SU-DHL-6 (cell line): ENCODE results near the gene CYBC1.

Experiments
- H2AFZ ChIP-seq: fragments of 200-600 bp; sonication (generic); 2 replicates; pipeline ENCODE4 v1.6.1; 2014; ENCODE audit warnings: low read depth, mild to moderate bottlenecking, moderate library complexity, mixed read lengths, antibody characterized with exemption, low read length; ENCODE audit not compliant: severe bottlenecking
- H3F3A ChIP-seq: fragments of 200-600 bp; shearing (Covaris generic); 2 replicates; pipeline ENCODE4 v1.6.0; 2016; ENCODE audit warnings: antibody characterized with exemption, mild to moderate bottlenecking; ENCODE audit not compliant: insufficient read depth
- H3K27ac ChIP-seq: fragments of 200-600 bp; sonication (generic); 2 replicates; pipeline ENCODE4 v1.5.1; 2016; ENCODE audit warnings: low read depth, mild to moderate bottlenecking, low read length, moderate library complexity, mixed read lengths
- H3K27me3 ChIP-seq: fragments of 200-600 bp; sonication (generic), shearing (Covaris generic); 2 replicates; pipeline ENCODE4 v1.6.0; 2014; ENCODE audit warnings: mild to moderate bottlenecking, low read length
- H3K36me3 ChIP-seq: fragments of 200-600 bp; sonication (generic); 2 replicates; pipeline ENCODE4 v1.6.1; 2014; ENCODE audit warnings: mild to moderate bottlenecking, low read length, mixed read lengths
- H3K4me2 ChIP-seq: fragments of 300-600, 200-600 bp; shearing (Covaris generic), sonication (generic); 2 replicates; pipeline ENCODE4 v1.6.0; 2014; ENCODE audit warnings: low read length, low read depth, mild to moderate bottlenecking; ENCODE audit not compliant: poor library complexity, severe bottlenecking
- H3K4me3 ChIP-seq: fragments of 200-600 bp; sonication (generic); 2 replicates; pipeline ENCODE4 v1.5.1; 2014; ENCODE audit warnings: antibody characterized with exemption, low read length, mild to moderate bottlenecking, mixed read lengths; ENCODE audit not compliant: insufficient read depth, poor library complexity, severe bottlenecking
- H3K79me2 ChIP-seq: fragments of 200-600 bp; sonication (generic); 2 replicates; pipeline ENCODE4 v1.6.1; 2014; ENCODE audit warnings: mild to moderate bottlenecking, low read length, moderate library complexity; ENCODE audit not compliant: insufficient read depth
- H3K9ac ChIP-seq: fragments of 200-600 bp; sonication (generic); 2 replicates; pipeline ENCODE4 v1.7.0; 2014; ENCODE audit warnings: mild to moderate bottlenecking, low read length
- H3K9me2 ChIP-seq: fragments of 200-600 bp; sonication (generic); replicated peaks from 2 replicates; pipeline ENCODE4 v1.6.1; 2014; ENCODE audit warnings: low read length; ENCODE audit not compliant: insufficient read depth
- H3K9me3 ChIP-seq: fragments of 200-600 bp; sonication (generic); 2 replicates; pipeline ENCODE4 v1.6.1; 2014; ENCODE audit warnings: low read length, mixed read lengths; ENCODE audit not compliant: insufficient read depth
- H4K20me1 ChIP-seq: fragments of 200-600 bp; sonication (generic); 2 replicates; pipeline ENCODE4 v1.6.1; 2014; ENCODE audit warnings: low read depth, mild to moderate bottlenecking, antibody characterized with exemption, low read length, moderate library complexity, mixed read lengths
- EZH2phosphoT487 ChIP-seq: fragments of 200-600 bp; sonication (generic), shearing (Covaris generic); conservative IDR thresholded peaks from 2 replicates; pipeline ENCODE4 v1.6.1; 2018; ENCODE audit warnings: mild to moderate bottlenecking, antibody characterized with exemption, low read length, moderate library complexity, mixed read lengths
- TF ChIP-seq, protein P1 (sequence below): fragments of 200-600 bp; sonication (generic); IDR thresholded peaks from one replicate; pipeline ENCODE4 v1.5.1; 2017; ENCODE audit warnings: antibody characterized with exemption, mild to moderate bottlenecking, low read length, moderate library complexity; ENCODE audit not compliant: insufficient read depth, poor library complexity, severe bottlenecking

Gene CYBC1

DNA sequence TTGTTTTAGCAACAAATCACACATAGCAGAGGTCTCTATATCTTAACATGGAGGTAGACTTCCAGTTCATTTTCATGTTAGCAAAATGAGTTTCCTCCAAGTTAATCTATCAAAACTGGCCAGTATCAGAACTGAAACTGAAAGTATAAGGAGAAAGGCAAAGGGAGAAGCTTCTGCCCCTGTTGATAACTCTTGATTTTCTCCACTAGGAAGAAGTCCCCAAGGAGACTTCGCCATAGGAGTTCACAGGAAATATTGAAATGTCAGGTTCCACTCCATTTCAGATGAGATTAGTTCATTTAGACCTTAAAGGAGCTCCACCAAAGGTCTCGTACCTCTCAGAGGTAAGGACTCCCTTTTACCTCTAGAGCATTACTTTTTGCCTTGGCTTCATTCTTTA is 31.0 kb downstream of the CYBC1 start:
- H3F3A ChIP-seq = no peaks in the 10 kb centered on the region
- no peak overlapping the region for H2AFZ ChIP-seq
- H3K79me2 ChIP-seq = no peaks in the 10 kb centered on the region
- peak overlapping the region; percentile 65 for H3K4me2 ChIP-seq
- H3K27ac ChIP-seq = no peak overlapping the region
- H3K9me2 ChIP-seq = no peaks in the 10 kb centered on the region
- no peaks in the 10 kb centered on the region for H4K20me1 ChIP-seq
- H3K27me3 ChIP-seq = no peaks in the 10 kb centered on the region
- no peak overlapping the region for H3K4me3 ChIP-seq
- no peaks in the 10 kb centered on the region for H3K9me3 ChIP-seq
- TF ChIP-seq, protein P1, sequence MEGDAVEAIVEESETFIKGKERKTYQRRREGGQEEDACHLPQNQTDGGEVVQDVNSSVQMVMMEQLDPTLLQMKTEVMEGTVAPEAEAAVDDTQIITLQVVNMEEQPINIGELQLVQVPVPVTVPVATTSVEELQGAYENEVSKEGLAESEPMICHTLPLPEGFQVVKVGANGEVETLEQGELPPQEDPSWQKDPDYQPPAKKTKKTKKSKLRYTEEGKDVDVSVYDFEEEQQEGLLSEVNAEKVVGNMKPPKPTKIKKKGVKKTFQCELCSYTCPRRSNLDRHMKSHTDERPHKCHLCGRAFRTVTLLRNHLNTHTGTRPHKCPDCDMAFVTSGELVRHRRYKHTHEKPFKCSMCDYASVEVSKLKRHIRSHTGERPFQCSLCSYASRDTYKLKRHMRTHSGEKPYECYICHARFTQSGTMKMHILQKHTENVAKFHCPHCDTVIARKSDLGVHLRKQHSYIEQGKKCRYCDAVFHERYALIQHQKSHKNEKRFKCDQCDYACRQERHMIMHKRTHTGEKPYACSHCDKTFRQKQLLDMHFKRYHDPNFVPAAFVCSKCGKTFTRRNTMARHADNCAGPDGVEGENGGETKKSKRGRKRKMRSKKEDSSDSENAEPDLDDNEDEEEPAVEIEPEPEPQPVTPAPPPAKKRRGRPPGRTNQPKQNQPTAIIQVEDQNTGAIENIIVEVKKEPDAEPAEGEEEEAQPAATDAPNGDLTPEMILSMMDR = no peak
- TF ChIP-seq EZH2phosphoT487 = no peak
- no peaks in the 10 kb centered on the region for H3K36me3 ChIP-seq
- peak overlapping the region; percentile 71 for H3K9ac ChIP-seq

DNA sequence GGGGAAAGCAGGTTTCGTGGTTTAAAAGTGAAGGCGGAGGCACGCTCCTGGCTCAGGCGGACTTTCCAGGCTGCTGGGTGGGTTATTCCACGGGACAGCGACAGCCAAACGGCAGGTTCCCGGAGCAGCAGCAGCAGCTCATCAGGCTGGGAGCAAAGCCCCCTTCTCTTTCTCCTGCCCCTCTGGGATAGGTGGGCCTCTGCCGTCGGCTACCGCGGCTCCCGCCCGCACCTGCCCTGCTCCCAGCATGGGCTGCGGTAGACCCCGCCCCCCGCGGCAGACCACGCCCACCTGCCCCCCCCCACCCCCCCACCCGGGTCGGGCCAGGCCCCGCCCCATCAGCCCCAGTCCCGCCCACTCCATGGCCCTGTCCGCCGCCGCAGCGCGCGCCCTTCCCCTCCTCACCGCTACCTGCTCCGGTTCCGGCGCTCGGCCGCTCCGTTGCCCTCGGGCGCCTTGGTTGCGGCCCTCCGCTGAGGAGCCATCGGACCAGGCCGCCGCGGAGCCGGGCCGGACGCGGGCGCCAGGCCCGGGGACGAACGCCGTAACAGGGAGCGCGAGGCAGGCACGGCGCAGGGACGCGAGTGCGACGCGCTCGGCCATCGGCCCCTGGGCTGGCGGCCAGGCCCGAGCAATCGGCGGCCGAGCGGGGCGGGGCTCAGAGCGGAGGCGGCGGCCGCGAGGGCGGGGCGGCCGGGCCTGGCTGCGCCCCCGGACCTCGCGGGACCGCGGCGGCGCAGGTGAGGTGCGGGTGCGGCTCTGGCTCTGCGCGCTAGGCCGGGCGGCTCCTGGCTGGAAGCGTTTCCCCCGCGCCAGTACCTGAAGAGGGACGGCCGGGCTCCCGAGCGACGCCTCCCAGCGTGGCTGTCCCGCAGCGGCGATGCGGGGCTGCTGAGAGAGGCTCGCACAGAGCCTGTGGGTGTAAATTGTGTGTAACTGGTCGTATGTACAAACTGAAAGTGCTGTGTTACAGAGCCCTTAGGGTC is 32.3 kb downstream of the CYBC1 start, which contains the start of the genes HEXD and OGFOD3:
Gene HEXD, plus strand, starts transcription at position 347 of the 986 bp plus-strand sequence. CDS start 1,453 bp downstream, outside the sequence.
Gene OGFOD3, minus strand, starts transcription at position 586 of the 986 bp plus-strand sequence. Its CDS starts 101 bp downstream, at position 485.
- peak within 1 kb of the TSS; percentile 71 for H3K9ac ChIP-seq
- no peaks in the 10 kb centered on the region for H3F3A ChIP-seq
- peak within 1 kb of the TSS; percentile 78 for H2AFZ ChIP-seq
- no peaks in the 10 kb centered on the region for H3K27me3 ChIP-seq
- H3K36me3 ChIP-seq = no peaks in the 10 kb centered on the region
- H3K27ac ChIP-seq = peak within 1 kb of the TSS; percentile 72
- no peaks in the 10 kb centered on the region for H3K9me2 ChIP-seq
- H3K4me2 ChIP-seq = peak within 1 kb of the TSS; percentile 75
- TF ChIP-seq EZH2phosphoT487 = no peak
- TF ChIP-seq, protein P1 = no peak
- no peaks in the 10 kb centered on the region for H3K9me3 ChIP-seq
- no peaks in the 10 kb centered on the region for H3K79me2 ChIP-seq
- H3K4me3 ChIP-seq = peak within 1 kb of the TSS; percentile 87
- H4K20me1 ChIP-seq = no peaks in the 10 kb centered on the region; the same call in 1 of the 2 replicates

DNA sequence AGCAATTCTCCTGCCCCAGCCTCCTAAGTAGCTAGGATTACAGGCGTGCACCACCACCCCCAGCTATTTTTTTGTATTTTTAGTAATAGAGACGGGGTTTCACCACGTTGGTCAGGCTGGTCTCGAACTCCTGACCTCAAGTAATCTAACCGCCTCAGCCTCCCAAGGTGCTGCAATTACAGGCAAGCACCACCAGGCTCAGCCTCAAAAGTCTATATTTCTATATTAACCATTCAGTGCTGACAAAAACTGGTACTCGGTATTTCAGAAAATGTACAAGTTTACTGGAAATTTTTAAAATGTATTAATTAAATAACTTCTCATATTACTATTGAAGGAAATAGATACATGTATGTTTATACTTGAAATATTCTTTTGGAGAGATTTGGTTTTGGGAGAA is 33.8 kb downstream of the CYBC1 start:
- H3K9ac ChIP-seq = no peak overlapping the region
- no peak for TF ChIP-seq EZH2phosphoT487
- TF ChIP-seq, protein P1 = no peak
- no peaks in the 10 kb centered on the region for H3K36me3 ChIP-seq
- H3K27ac ChIP-seq = no peak overlapping the region
- no peaks in the 10 kb centered on the region for H3K9me2 ChIP-seq
- H3K9me3 ChIP-seq = no peaks in the 10 kb centered on the region
- H3F3A ChIP-seq = no peaks in the 10 kb centered on the region
- peak overlapping the region; percentile 75 for H3K4me2 ChIP-seq
- H3K79me2 ChIP-seq = no peaks in the 10 kb centered on the region
- no peak overlapping the region for H3K4me3 ChIP-seq
- H2AFZ ChIP-seq = no peak overlapping the region
- no peaks in the 10 kb centered on the region for H3K27me3 ChIP-seq
- no peaks in the 10 kb centered on the region; the same call in 1 of the 2 replicates for H4K20me1 ChIP-seq
